DMS79 treated with DMSO at 0.1 percent for 48 hours (cell line): Measurements from ENCODE around the gene CHEK2.
"Not testable (repeated sequence)": the region's sequence is repeated elsewhere in the genome, so short reads cannot be mapped to it uniquely, and the experiment has no call there.

Experiments used
- DNase-seq: peaks from one replicate; lab custom pipeline; 2025; lab: John Stamatoyannopoulos, UW

Gene CHEK2

GRCh38 chr22:28741785-28742561 is at the start of gene CHEK2, which contains the start of gene HSCB:
CHEK2 (minus strand) TSS chr22:28741820; CDS start chr22:28734721, 7,099 bp downstream.
HSCB (plus strand) TSS chr22:28742039; CDS start chr22:28742096, 57 bp downstream.
- DNase-seq: peak; percentile 80

GRCh38 chr22:28791124-28791523 is 49.5 kb upstream of the CHEK2 start:
- DNase-seq: no peak

DNA sequence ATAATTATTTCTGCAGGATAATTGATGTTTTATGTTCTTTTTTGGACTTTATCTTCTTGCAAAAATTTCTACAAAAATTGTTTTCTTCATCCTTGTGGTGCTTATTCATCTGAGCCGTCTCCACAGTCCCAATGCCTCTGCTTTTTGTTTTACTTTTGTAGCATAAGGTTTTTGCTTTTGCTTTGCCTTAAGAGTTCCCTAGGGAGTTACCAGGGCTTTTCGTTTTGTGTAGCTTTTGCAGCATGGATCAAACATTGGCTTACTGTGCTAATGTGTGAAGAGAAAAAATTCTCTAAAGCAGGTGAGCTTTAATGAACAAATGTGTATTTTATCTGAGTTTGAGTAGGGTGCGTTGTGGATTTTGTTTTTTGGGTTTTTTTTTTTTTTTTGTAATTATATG is 47.0 kb upstream of the CHEK2 start:
- DNase-seq: no peak

- DNase-seq: peak; percentile 77
These were observed 42.4 kb upstream of the CHEK2 start for GRCh38 chr22:28783786-28784671.

DNA sequence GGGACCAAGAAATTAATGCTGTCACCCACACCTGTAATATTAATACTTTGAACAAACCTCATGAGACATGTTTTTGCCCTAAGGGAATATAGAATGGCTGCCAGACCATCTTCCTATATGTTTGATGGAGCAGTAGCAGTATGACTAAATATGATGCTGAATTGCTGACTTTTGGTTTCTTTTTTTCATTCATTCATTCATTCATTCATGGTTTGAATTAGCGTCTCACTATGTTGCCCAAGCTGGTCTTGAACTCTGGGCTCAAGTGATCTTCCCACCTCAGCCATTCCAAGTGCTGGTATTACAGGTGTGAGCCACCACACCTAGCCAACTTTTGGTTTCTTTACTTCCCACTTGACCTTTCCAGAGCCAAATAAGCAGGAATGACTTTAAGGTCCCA is 38.7 kb upstream of the CHEK2 start:
- DNase-seq: no peak

GRCh38 chr22:28779833-28780232 is 38.2 kb upstream of the CHEK2 start:
- no peak for DNase-seq

GRCh38 chr22:28774378-28774777 is 32.8 kb upstream of the CHEK2 start:
- DNase-seq: no peak

GRCh38 chr22:28773461-28773867 is 31.8 kb upstream of the CHEK2 start:
- DNase-seq: no peak

- peak; percentile 76 for DNase-seq
These were observed 31.2 kb upstream of the CHEK2 start, which contains the start of gene CCDC117 for GRCh38 chr22:28772633-28773460. CCDC117 (plus strand) TSS chr22:28772695; CDS start chr22:28772850, 155 bp downstream.

GRCh38 chr22:28771195-28771791 is 29.7 kb upstream of the CHEK2 start:
- DNase-seq: peak; percentile 76

DNA sequence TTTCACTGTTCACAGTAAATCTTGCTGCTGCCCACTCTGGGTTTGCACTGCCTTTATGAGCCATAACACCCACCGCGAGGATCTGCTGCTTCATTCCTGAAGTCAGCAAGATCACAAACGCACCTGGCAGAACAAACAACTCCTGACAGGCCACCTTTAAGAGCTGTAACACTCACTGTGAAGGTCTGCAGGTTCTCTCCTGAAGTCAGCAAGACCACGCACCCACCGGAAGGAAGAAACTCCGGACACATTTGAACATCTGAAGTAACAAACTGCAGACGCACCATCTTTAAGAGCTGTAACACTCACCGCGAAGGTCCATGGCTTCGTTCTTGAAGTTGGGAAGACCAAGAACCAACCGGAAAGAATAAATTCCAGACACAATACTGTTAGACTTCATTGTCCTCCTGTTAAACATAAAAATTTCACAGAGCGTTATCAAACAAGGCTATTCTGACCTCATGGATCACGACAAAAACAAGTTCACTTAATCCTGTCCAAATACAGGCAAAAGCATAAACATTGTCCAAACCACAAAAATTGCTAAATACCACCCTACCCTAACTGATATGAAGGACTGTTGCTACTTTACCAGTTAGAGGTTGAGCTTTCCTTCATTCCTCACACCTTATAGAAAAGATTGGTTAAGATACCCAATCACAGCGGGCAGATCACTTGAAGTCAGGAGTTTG is 27.9 kb upstream of the CHEK2 start:
- no peak for DNase-seq

DNA sequence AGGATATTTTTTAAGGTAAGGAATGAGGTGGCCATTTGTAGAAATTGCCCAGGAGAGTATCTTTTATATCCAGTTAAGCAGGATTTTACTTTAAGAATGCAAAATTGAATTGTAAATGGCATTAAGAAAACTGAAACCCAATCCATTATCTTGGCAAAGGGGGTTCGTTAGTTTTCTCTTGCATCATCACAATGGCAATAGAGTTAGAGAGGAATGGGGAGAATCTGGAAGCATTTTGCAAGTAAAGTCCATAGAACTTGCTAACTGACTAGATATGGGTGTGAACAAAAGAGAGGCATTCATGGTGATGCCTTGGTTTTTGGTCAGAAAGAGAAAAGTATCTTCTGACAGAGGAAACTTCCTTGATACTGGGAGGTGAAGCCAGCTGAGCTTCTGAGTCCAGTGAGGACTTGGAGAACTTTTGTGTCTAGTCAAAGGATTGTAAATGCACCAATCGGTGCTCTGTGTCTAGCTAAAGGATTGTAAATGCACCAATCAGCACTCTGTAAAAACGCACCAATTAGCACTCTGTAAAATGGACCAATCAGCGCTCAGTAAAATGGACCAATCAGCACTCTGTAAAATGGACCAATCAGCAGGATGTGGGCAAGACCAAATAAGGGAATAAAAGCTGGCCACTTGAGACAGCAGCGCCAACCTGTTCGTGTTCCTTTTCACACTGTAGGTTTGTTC is 27.2 kb upstream of the CHEK2 start:
- DNase-seq: no peak

GRCh38 chr22:28766628-28767027 is 25.0 kb upstream of the CHEK2 start:
- DNase-seq: no peak

DNA sequence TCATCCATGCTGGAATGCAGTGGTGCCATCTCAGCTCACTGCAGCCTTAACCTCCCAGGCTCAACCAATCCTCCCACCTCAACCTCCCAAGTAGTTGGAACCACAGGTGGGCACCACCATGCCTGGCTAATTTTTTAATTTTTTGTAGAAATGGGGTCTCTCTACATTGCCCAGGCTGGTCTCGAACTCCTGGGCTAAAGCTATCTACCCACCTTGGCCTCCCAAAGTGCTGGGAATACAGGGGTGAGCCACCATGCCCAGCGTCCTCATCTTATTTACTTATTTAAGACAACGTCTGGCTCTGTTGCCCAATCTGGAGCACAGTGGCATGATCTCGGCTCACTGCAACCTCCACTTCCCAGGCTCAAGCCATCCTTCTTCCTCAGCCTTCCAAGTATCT is 20.4 kb upstream of the CHEK2 start:
- not testable (repeated sequence) for DNase-seq

DNA sequence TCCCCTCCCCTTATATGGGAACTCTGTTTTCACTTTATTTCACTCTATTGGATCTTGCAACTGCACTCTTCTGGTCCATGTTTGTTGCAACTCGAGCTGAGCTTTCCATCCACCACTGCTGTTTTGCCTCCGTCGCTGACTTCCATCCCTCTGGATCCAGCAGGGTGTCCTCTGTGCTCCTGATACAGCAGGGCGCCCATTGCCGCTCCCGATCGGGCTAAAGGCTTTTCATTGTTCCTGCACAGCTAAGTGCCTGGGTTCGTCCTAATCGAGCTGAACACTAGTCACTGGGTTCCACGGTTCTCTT is 19.8 kb upstream of the CHEK2 start:
- no peak for DNase-seq

GRCh38 chr22:28759861-28760560 is 18.4 kb upstream of the CHEK2 start:
- peak; percentile 8 for DNase-seq

GRCh38 chr22:28754512-28754911 is 12.9 kb upstream of the CHEK2 start:
- not testable (repeated sequence) for DNase-seq

DNA sequence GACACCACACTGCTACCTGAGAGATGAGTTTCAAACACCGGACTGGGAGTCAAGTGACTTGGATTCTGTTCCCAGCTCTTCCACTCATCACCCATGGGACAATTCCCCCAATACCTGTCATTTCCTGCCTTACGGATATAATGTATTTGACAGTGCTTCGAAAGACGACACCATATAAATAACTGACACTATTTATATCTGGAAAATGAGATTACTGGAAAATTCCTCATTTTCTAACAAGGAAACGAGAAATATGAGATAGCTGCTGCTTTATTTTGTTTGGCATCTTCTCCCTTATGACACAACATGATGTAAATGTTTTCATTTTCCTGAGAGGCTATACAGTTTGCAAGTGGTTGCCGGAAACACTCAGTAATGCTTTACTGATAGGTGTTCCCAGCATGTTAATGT is 8.9 kb upstream of the CHEK2 start:
- no peak for DNase-seq

DNA sequence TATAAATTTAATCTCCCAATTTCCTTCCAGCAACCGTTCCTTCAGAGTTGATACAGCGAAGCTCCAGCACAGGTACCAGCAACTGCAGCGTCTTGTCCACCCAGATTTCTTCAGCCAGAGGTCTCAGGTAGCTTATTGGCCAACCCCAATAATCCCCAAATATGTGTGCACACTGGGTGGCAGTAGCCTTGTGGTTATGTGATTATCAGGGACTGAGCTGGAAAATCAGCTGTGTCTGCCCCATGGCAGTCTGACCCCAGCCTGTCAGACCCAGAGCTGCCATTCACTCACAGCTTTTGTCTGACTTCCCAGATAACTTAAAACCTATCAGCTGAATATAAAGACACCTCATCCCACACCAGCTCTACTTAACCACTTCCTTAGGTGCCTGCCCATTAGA is 2.2 kb upstream of the CHEK2 start:
- no peak for DNase-seq

- DNase-seq: peak; percentile 88
These were observed 942 bp upstream of the CHEK2 start for GRCh38 chr22:28742562-28742962.
